Endothelial cell of umbilical vein (primary cell): ENCODE data around the gene COX7A2L. TPM values are rescaled to one million over a fixed set of nuclear protein-coding genes. Genes with fewer than 3 reads are reported as not detected.

Source experiments
- BruUV-seq: library from RNA; stranded (reverse); fragments of 400-500 nt; replicated peaks from 2 replicates; lab custom pipeline; 2021; lab: Mats Ljungman, UMichigan
- CTCF ChIA-PET: fragments of 300-600, 350-600 bp; sonication (Branson Sonifier 250); formaldehyde crosslinking; loops from one replicate; lab custom pipeline; 2021; ENCODE audit warnings: antibody characterized with exemption, inconsistent platforms; lab: Charles Lee
- POLR2A ChIA-PET: fragments of 300-600, 350-600 bp; sonication (Branson Sonifier 250); formaldehyde crosslinking; loops from one replicate; lab custom pipeline; 2021; ENCODE audit warnings: antibody characterized with exemption, inconsistent platforms; lab: Charles Lee
- DNase-seq: peaks from one replicate; pipeline ENCODE4 v3.0.0-alpha.2; 2011; ENCODE audit warnings: low read depth, low spot score
- FAIRE-seq: peaks from 2 replicates; lab custom pipeline; 2011; peaks lifted over from hg19 to GRCh38; lab: Jason Lieb, UNC
- H2AFZ ChIP-seq: 2 replicates; pipeline ENCODE4 v1.6.0; 2012; ENCODE audit warnings: low read depth, low read length, control low read depth, inconsistent platforms
- H3K27ac ChIP-seq: 2 replicates; pipeline ENCODE4 v1.5.1; 2011; ENCODE audit warnings: low read depth, mild to moderate bottlenecking, control low read depth, low read length, moderate library complexity; ENCODE audit not compliant: insufficient read depth
- H3K27me3 ChIP-seq, 2 experiments: 2 replicates each; pipeline versions ENCODE4 v1.6.0 to v1.6.1; 2011; ENCODE audit warnings: low read length in 2 of 2, mixed read lengths in 1 of 2; ENCODE audit not compliant: control insufficient read depth in 2 of 2, insufficient read depth in 2 of 2
- H3K36me3 ChIP-seq, 2 experiments: 2 replicates in 1 of 2; 3 replicates in 1 of 2; pipeline ENCODE4 v1.5.1; 2011; ENCODE audit warnings: low read length in 2 of 2, mild to moderate bottlenecking in 1 of 2, moderate library complexity in 1 of 2; ENCODE audit not compliant: control insufficient read depth in 2 of 2, insufficient read depth in 2 of 2; ENCODE audit errors: extremely low read depth in 1 of 2
- H3K4me1 ChIP-seq: 3 replicates; pipeline ENCODE4 v1.5.1; 2011; ENCODE audit warnings: mild to moderate bottlenecking, low read length; ENCODE audit not compliant: control insufficient read depth, insufficient read depth; ENCODE audit errors: extremely low read depth
- H3K4me2 ChIP-seq: 2 replicates; pipeline ENCODE4 v1.6.1; 2011; ENCODE audit warnings: low read length, control low read depth, mixed read lengths; ENCODE audit not compliant: insufficient read depth
- H3K4me3 ChIP-seq, 3 experiments: fragments of 200-600 bp in 1 of 3; sonication (generic), shearing (Covaris generic) in 1 of 3; replicated peaks in 1 of 3; 2 replicates each; pipeline ENCODE4 v1.5.1; 2011 to 2016; ENCODE audit warnings: control low read depth in 3 of 3, low read length in 3 of 3, mild to moderate bottlenecking in 2 of 3, inconsistent platforms in 1 of 3, low read depth in 1 of 3, moderate library complexity in 1 of 3; ENCODE audit not compliant: insufficient read depth in 1 of 3
- H3K79me2 ChIP-seq: 2 replicates; pipeline ENCODE4 v1.6.0; 2012; ENCODE audit warnings: low read length, inconsistent platforms; ENCODE audit not compliant: control insufficient read depth, insufficient read depth
- H3K9ac ChIP-seq: replicated peaks from 2 replicates; pipeline ENCODE3; 2011; ENCODE audit warnings: low read length, control low read depth; ENCODE audit not compliant: insufficient read depth; ENCODE audit errors: extremely low read depth
- H3K9me1 ChIP-seq: replicated peaks from 3 replicates; pipeline ENCODE4 v1.6.0; 2011; ENCODE audit warnings: mild to moderate bottlenecking, low read length; ENCODE audit not compliant: control insufficient read depth, insufficient read depth; ENCODE audit errors: extremely low read depth
- H3K9me3 ChIP-seq: replicated peaks from 2 replicates; pipeline ENCODE4 v1.5.1; 2012; ENCODE audit warnings: low read length, inconsistent platforms; ENCODE audit not compliant: control insufficient read depth, insufficient read depth
- H4K20me1 ChIP-seq: replicated peaks from 2 replicates; pipeline ENCODE3; 2011; ENCODE audit warnings: mild to moderate bottlenecking, low read length; ENCODE audit not compliant: control insufficient read depth, insufficient read depth; ENCODE audit errors: extremely low read depth
- EZH2 ChIP-seq: IDR thresholded peaks from 2 replicates; pipeline ENCODE4 v1.6.1; 2012; ENCODE audit warnings: borderline replicate concordance, low read depth, mild to moderate bottlenecking, moderate library complexity, low read length, inconsistent platforms; ENCODE audit not compliant: severe bottlenecking
- FOS ChIP-seq: IDR thresholded peaks from 2 replicates; pipeline ENCODE4 v1.6.1; 2011; ENCODE audit warnings: mild to moderate bottlenecking, low read length, moderate library complexity, borderline replicate concordance; ENCODE audit not compliant: insufficient read depth
- GATA2 ChIP-seq: IDR thresholded peaks from 2 replicates; pipeline ENCODE4 v1.7.0; 2011; ENCODE audit warnings: low read depth, mild to moderate bottlenecking, moderate library complexity, mixed read lengths, low read length; ENCODE audit not compliant: insufficient read length, insufficient read depth
- JUN ChIP-seq: IDR thresholded peaks from 2 replicates; pipeline ENCODE4 v1.6.1; 2011; ENCODE audit warnings: borderline replicate concordance, low read depth; ENCODE audit not compliant: insufficient read length, insufficient read depth
- MYC ChIP-seq: IDR thresholded peaks from one replicate; pipeline ENCODE4 v1.6.1; 2011; ENCODE audit warnings: mild to moderate bottlenecking, low read depth, low read length
- POLR2A ChIP-seq: IDR thresholded peaks from 2 replicates; pipeline ENCODE4 v1.6.1; 2012; ENCODE audit warnings: low read depth, mild to moderate bottlenecking, control low read depth, low read length
- POLR2AphosphoS5 ChIP-seq: IDR thresholded peaks from 2 replicates; pipeline ENCODE4 v1.6.1; 2012; ENCODE audit warnings: low read depth, mild to moderate bottlenecking, control low read depth, low read length, moderate library complexity; ENCODE audit not compliant: insufficient read depth
- dilution Hi-C: fragments of 300-500 bp; cut with MboI; formaldehyde crosslinking; loops from one replicate; pipeline ENCODE4 v1.15.0; 2019; ENCODE audit warnings: low sequenced_read_pairs; ENCODE audit not compliant: extremely low pct_ligation_motif_present
- intact Hi-C: fragments of 100-400 bp; cut with micrococcal nuclease; formaldehyde crosslinking; loops from one replicate; pipeline ENCODE4 v1.10.0; 2022
- polyA plus RNA-seq, 4 experiments: library from polyadenylated mRNA; depleted of rRNA in 3 of 4; stranded (reverse) in 3 of 4; unstranded in 1 of 4; fragments of >200 nt; gene quantifications; 2 replicates each; pipeline versions ENCODE4 v1.2.1 to v1.2.3, GENCODE V29; 2011 to 2012; ENCODE audit warnings: missing spikeins in 1 of 4
- total RNA-seq: library from RNA; stranded (reverse); gene quantifications from 2 replicates; pipeline ENCODE4 v1.2.3, GENCODE V29; 2021
- TF ChIP-seq, protein P1 (sequence below), 2 donors: IDR thresholded peaks; 1 replicate in 1 of 2; 2 replicates in 1 of 2; pipeline ENCODE4 v1.5.1; 2011; ENCODE audit warnings: low read length in 2 of 2, mild to moderate bottlenecking in 2 of 2, moderate library complexity in 2 of 2, control low read depth in 1 of 2, inconsistent platforms in 1 of 2, low read depth in 1 of 2; ENCODE audit not compliant: insufficient read depth in 1 of 2; ENCODE audit errors: extremely low read depth in 1 of 2
- TF ChIP-seq, protein P2 (sequence below): IDR thresholded peaks from 2 replicates; pipeline ENCODE4 v1.6.1; 2011; ENCODE audit not compliant: insufficient read depth, insufficient read length

Gene COX7A2L
- total and polyA plus RNA-seq, 2 donors (not counting 3 experiments of a cell fraction or from before 2014, with no cell fraction given), result 94.2 to 119 TPM

DNA sequence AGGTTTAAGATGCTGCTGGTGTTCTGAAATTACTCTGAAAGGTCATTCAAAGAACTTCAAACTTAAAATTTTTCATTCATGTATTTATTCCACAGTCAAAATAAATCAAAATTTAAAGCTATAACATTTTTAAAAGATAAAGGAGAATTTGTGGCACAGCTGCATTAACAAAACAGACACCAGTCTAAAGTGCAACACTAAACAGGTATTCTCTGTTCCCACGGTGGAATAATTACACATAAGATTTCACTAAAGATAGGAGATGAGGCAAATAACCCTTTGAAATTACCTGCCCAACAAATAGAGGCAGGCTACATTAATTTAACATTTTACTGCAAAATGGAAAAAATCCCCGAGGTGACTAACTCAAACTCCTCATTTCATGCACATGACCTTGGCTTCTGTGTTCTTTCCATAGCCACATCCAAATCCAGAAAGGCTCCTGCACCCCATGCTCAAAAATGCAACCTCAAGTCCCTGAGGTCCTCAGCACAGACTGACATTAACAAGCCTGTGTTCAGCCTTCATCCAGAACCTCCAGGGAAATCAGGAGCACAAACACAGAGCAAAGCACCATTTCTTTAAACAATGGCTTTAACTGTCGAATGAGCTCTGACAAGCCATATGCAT, 10.5 kb downstream of the COX7A2L start:
- DNase-seq (no peak), FAIRE-seq (no peak)
- Histone ChIP-seq H3K4me1 (peaks cover 4% of the 10 kb centered on the region), H3K36me3 (peaks cover 0 to 3% of the 10 kb centered on the region in 2 experiments), H3K27ac (no peak overlapping the region), H3K9me3 (no peaks in the 10 kb centered on the region), H3K79me2 (peaks cover 58% of the 10 kb centered on the region), H3K27me3 (no peaks in the 10 kb centered on the region), H2AFZ (no peak overlapping the region), H3K4me2 (no peak overlapping the region), H3K9me1 (no peaks in the 10 kb centered on the region), H3K4me3 (no peak overlapping the region), H4K20me1 (no peaks in the 10 kb centered on the region), H3K9ac (no peak overlapping the region)
- dilution Hi-C loops, result no loop called here
- TSS peak; percentile 63 for BruUV-seq
- ChIA-PET CTCF (interaction anchor here (1.1 kb wide), 1 partner anchor 10 kb away, joined by 3 read pairs; no protein-coding TSS in a partner anchor), POLR2A (no interaction called here)
- intact Hi-C loops, result no loop called here
- TF ChIP-seq GATA2, result no peak
- no peak for TF ChIP-seq POLR2AphosphoS5
- TF ChIP-seq EZH2, result no peak
- no peak for TF ChIP-seq FOS
- TF ChIP-seq MYC, result no peak
- TF ChIP-seq, protein P1, sequence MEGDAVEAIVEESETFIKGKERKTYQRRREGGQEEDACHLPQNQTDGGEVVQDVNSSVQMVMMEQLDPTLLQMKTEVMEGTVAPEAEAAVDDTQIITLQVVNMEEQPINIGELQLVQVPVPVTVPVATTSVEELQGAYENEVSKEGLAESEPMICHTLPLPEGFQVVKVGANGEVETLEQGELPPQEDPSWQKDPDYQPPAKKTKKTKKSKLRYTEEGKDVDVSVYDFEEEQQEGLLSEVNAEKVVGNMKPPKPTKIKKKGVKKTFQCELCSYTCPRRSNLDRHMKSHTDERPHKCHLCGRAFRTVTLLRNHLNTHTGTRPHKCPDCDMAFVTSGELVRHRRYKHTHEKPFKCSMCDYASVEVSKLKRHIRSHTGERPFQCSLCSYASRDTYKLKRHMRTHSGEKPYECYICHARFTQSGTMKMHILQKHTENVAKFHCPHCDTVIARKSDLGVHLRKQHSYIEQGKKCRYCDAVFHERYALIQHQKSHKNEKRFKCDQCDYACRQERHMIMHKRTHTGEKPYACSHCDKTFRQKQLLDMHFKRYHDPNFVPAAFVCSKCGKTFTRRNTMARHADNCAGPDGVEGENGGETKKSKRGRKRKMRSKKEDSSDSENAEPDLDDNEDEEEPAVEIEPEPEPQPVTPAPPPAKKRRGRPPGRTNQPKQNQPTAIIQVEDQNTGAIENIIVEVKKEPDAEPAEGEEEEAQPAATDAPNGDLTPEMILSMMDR (IDR thresholded peaks at IDR 0.05; ENCODE audit: extremely low read depth in 1 of 2, insufficient read depth in 1 of 2, low read depth in 1 of 2, low read length in 2 of 2), result no peak
- TF ChIP-seq JUN, result no peak
- TF ChIP-seq POLR2A, result no peak
- TF ChIP-seq, protein P2, sequence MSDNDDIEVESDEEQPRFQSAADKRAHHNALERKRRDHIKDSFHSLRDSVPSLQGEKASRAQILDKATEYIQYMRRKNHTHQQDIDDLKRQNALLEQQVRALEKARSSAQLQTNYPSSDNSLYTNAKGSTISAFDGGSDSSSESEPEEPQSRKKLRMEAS, result no peak
